Measurements from ENCODE around the gene HSCB.
"Not testable (repeated sequence)": the region's sequence is repeated elsewhere in the genome, so short reads cannot be mapped to it uniquely, and the experiment has no call there.

HSCB gene

DNA sequence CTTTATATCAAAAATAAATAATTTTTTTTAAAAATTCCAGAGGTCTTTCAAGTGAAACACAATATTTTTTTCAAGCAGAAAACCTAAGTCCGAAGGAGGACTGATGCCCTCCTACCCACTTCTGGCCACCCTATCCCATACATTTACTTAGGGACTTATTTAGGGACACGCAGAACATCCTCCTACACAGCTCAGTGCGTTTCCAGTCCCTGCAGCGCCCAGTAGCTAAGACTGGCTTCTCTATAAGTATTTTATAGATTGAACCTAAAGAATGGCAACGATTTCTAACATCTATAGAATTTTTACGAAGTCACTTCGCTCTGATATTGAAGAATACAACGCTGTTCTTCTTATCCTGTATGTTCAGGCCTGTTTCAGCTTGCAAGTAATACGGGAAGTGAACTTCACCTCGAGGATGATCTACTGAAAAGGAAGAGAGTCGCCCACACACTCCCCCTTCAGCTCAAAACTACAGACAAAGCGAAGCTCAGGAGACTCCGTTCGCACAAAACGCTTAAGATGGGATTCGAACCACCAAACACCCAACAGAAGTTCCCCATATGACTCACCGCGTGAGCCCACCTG, 547 bp upstream of the HSCB start:
- DNase-seq: no peak

DNA sequence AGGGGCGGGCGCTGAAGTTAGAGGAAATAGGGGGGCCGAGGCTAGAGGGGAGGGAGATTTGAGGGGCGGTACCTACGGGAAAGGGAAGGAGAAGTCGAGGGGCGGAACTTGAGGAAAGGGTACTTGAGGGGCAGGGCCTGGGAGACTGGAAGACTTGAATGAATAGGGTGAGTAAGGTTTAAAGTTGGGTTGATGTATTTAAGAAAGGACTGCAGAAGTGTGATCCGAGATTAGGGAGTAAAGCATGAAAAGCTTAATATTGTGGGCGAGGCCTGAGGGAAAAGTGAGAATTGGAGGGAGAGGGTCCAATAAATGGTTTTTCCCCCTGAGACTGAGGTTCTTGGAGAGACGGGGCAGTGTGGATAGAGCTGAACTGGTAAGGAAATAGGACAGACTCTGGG, 723 bp downstream of the HSCB start:
- DNase-seq: no peak

DNA sequence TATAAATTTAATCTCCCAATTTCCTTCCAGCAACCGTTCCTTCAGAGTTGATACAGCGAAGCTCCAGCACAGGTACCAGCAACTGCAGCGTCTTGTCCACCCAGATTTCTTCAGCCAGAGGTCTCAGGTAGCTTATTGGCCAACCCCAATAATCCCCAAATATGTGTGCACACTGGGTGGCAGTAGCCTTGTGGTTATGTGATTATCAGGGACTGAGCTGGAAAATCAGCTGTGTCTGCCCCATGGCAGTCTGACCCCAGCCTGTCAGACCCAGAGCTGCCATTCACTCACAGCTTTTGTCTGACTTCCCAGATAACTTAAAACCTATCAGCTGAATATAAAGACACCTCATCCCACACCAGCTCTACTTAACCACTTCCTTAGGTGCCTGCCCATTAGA, 2.0 kb downstream of the HSCB start:
- no peak for DNase-seq

DNA sequence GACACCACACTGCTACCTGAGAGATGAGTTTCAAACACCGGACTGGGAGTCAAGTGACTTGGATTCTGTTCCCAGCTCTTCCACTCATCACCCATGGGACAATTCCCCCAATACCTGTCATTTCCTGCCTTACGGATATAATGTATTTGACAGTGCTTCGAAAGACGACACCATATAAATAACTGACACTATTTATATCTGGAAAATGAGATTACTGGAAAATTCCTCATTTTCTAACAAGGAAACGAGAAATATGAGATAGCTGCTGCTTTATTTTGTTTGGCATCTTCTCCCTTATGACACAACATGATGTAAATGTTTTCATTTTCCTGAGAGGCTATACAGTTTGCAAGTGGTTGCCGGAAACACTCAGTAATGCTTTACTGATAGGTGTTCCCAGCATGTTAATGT, 8.6 kb downstream of the HSCB start:
- DNase-seq: no peak

DNA sequence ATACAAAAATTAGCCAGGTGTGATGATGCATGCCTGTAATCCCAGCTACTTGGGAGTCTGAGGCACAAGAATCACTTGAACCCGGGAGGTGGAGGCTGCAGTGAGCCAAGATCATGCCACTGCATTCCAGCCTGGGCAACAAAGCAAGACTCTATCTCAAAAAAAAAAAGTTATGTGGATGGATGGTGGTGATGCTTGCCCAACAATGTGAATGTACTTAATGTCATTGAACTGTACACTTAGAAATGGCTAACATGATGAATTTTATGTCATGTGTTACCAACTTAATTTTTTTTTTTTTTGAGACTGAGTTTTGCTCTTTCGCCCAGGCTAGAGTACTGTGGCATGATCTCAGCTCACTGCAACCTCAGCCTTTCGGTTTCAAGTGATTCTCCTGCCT, 12.7 kb downstream of the HSCB start:
- not testable (repeated sequence) for DNase-seq

DNA sequence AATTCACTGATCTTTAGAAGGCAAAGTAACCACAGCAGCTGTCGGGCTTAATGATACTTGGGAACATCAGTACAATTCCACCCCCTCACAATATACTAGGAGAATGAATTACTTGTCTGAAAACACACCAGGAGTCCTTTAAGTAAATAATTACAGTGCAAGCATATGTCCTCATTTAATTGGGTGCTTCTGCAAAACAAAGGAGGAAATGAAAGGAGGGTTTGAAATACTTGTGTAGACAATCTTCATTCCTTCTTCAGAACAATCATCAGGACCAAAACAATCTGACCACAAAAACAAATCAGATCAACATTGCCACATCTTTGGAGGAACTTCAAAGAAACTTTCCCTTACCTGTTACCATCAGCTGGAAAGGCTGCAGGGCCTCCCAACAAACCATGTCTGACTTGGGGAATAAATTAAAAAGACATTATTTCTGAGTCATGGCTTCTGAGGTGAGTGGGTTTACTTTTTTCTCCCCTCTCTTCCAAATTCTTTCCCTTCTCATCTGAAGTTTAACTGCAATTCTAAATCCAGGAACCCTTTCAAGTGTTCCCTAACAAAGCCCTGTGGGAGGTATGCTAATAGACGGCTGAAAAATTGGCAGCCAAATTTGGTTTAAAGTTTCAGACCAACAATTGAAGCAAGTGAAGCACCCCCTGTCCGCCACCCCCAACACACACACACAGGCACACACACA, 18.2 kb downstream of the HSCB start:
- DNase-seq: no peak

DNA sequence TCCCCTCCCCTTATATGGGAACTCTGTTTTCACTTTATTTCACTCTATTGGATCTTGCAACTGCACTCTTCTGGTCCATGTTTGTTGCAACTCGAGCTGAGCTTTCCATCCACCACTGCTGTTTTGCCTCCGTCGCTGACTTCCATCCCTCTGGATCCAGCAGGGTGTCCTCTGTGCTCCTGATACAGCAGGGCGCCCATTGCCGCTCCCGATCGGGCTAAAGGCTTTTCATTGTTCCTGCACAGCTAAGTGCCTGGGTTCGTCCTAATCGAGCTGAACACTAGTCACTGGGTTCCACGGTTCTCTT, 19.6 kb downstream of the HSCB start:
- DNase-seq: no peak

DNA sequence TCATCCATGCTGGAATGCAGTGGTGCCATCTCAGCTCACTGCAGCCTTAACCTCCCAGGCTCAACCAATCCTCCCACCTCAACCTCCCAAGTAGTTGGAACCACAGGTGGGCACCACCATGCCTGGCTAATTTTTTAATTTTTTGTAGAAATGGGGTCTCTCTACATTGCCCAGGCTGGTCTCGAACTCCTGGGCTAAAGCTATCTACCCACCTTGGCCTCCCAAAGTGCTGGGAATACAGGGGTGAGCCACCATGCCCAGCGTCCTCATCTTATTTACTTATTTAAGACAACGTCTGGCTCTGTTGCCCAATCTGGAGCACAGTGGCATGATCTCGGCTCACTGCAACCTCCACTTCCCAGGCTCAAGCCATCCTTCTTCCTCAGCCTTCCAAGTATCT, 20.2 kb downstream of the HSCB start:
- DNase-seq: not testable (repeated sequence)

DNA sequence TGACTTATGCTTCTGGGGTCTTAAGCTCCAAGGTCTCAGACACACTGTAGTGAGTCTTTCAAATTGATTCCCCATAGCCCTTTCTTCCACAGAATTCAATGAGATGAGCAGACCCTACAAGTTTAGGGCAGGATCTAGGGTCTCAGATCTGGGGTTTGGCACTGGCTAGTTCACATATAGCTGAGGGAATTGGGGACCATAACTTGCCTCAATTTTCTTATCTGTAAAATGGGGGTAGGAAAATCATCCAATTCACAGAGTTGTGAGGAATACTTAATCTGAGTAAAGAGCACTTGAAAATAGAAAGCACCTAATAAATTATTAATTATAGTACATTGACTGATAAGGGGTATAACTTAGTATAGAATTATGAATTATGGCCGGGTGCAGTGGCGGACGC, 24.8 kb downstream of the HSCB start:
- DNase-seq: no peak

DNA sequence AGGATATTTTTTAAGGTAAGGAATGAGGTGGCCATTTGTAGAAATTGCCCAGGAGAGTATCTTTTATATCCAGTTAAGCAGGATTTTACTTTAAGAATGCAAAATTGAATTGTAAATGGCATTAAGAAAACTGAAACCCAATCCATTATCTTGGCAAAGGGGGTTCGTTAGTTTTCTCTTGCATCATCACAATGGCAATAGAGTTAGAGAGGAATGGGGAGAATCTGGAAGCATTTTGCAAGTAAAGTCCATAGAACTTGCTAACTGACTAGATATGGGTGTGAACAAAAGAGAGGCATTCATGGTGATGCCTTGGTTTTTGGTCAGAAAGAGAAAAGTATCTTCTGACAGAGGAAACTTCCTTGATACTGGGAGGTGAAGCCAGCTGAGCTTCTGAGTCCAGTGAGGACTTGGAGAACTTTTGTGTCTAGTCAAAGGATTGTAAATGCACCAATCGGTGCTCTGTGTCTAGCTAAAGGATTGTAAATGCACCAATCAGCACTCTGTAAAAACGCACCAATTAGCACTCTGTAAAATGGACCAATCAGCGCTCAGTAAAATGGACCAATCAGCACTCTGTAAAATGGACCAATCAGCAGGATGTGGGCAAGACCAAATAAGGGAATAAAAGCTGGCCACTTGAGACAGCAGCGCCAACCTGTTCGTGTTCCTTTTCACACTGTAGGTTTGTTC, 27.0 kb downstream of the HSCB start:
- no peak for DNase-seq

DNA sequence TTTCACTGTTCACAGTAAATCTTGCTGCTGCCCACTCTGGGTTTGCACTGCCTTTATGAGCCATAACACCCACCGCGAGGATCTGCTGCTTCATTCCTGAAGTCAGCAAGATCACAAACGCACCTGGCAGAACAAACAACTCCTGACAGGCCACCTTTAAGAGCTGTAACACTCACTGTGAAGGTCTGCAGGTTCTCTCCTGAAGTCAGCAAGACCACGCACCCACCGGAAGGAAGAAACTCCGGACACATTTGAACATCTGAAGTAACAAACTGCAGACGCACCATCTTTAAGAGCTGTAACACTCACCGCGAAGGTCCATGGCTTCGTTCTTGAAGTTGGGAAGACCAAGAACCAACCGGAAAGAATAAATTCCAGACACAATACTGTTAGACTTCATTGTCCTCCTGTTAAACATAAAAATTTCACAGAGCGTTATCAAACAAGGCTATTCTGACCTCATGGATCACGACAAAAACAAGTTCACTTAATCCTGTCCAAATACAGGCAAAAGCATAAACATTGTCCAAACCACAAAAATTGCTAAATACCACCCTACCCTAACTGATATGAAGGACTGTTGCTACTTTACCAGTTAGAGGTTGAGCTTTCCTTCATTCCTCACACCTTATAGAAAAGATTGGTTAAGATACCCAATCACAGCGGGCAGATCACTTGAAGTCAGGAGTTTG, 27.7 kb downstream of the HSCB start:
- DNase-seq: no peak

DNA sequence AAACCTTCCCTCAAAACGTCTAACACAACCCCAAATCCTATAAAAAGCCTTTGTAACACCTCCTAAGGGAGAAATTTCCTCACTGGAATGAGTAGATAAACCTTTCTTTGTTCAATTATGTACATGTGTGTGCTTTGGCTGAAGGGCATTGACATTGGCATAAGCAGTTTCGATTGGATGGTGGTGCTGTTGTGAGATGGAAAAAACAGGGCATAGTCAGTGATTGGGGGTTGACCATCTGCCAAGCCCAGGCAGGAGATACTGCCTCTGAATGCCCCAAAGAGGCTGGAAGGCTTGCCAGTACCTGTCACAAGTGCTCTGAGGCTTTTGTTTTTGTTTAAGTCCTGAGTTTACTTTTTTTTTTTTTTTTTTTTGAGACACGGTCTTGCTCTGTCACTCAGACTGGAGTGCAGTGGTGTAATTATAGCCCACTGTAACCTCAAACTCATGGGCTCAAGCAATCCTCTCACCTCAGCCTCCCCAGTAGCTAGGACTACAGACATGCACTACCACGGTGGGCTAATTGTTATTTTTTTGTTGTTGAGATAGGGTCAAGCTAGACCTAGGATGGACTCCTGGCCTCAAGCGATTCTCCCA, 29.5 kb downstream of the HSCB start:
- DNase-seq: no peak

DNA sequence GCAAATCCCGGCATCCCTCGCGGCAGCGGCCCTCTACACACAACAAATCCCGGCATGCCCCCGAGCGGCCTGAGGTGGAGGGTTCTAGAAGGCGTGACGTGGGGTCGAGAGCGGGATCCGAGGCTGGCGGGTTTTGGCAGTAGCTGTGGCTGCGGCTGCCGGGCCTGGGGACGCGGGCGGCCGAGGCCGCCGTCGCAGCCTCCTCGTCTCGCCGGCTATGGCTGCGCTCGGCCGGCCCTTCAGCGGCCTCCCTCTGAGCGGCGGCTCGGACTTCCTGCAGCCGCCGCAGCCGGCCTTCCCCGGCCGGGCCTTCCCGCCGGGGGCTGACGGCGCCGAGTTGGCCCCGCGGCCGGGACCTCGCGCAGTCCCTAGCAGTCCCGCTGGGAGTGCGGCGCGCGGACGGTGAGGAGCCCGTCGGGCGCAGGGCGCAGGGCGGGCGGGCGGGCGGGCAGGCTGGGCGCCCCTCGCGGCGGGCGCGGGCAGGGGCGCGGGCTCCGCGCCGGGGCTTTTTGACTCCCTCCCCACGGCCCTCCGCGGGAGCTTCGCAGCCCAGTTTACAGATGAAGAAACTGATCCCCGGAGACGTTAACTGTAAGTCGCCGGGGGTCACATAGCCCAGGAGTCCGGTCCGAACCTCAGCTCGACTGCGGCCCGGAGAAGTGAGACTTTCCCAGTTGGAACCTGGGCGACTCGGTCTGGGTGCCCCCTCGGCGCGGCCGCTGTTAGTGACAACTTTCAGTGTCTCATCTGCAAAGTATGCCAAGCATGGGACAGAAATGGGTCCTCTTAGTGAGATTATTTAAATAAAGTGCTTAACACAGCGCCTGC, 31.0 kb downstream of the HSCB start, which contains the start of gene CCDC117:
TSS of gene CCDC117 (plus strand) at position 63 of the 828 bp plus-strand sequence. CDS start at position 218, 155 bp downstream.
- DNase-seq: peak; percentile 91

DNA sequence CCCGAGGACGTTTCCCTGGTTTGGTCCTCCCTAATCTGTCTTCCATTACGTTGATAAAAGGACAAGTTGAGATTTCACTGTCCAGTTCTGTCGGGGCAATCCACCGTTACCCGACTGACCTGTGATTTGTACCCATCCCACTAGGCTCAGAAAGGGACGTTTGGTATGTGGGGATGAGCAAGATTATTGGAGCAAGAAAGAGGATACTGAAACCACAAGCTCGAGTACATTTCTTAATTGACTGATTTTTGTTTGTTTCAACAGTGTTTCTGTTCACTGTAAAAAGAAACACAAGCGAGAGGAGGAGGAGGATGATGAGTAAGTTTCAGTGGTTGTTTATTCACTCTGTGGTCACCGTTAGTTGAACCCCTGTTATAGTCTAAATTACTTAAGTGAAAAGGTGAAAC, 31.6 kb downstream of the HSCB start:
- DNase-seq: no peak

DNA sequence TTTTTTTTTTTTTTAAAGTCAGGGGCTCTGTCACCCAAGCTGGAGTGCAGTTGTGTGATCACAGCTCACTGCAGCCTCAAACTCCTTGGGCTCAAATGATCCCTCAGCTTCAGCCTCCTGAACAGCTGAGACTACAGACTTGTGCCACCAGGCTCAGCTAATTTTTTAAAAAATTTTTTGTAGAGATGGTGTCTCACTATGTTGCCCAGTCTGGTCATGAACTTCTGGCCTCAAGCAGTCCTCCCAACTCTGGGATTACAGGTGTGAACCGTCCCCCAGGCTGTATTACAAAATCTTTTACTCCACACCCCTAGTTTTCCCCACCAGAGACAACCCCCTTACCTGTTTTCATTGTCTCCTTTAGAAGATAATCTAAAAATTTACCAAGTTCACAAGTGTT, 32.5 kb downstream of the HSCB start:
- DNase-seq: no peak

DNA sequence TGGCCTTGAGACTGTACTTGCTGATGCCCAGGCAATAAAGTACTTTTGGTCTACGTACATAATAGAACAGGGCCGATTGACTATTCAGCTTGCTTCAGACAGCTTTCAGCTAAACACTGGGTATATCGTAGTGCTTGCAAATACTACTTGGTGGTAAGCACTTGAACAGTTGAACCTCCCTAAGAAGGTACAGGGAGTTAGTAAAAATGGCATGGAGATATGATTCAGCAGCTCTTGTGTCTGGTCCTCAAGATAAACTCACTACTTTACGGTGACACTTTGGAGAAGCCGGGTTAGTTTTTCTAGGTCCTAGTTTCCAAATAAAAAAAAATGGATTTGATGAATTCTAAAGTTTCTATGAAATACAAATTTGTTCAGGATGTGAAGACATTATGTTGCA, 38.0 kb downstream of the HSCB start:
- DNase-seq: no peak

DNA sequence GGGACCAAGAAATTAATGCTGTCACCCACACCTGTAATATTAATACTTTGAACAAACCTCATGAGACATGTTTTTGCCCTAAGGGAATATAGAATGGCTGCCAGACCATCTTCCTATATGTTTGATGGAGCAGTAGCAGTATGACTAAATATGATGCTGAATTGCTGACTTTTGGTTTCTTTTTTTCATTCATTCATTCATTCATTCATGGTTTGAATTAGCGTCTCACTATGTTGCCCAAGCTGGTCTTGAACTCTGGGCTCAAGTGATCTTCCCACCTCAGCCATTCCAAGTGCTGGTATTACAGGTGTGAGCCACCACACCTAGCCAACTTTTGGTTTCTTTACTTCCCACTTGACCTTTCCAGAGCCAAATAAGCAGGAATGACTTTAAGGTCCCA, 38.5 kb downstream of the HSCB start:
- no peak for DNase-seq

DNA sequence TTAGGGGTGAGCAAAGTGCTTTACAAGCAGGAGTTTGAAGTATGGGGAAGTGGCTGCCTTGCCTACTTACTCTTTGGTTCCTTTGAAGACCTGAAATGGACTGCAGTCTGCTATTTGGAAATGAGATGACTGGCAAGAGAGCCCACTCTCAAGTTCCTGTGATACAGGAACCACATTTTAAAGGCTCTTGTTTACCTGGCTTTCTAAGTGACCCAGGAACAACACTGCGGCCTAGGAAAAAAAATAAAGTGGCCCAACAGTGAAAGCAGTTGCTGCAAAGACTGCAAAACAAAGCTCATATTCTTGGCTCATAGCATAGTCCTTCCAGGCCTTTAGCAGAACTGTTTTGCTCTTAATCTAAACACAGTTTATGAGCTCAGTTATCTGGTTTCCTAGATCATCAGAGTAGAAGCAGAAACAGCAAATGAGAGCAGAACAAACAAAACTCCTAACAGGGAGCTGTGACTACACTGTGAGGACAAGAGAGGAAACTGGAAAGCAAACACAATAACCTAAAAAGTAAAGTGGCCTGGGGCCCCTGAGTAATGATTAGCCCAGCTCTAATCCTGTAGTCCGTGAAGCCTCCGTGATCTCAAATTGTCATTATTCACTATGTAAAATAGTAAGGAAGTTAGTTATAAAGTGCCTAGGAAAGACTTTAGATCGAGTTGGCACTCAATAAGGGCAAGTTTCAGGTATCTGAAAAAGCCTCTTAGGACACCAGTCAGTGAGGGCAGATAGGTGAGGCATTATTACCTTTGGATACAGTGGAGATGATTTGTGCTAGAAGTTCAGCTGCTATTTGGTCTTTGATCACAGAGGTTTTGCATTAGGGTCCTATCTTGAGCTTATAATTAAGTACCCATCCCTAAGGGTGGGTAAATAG, 42.2 kb downstream of the HSCB start:
- no peak for DNase-seq

DNA sequence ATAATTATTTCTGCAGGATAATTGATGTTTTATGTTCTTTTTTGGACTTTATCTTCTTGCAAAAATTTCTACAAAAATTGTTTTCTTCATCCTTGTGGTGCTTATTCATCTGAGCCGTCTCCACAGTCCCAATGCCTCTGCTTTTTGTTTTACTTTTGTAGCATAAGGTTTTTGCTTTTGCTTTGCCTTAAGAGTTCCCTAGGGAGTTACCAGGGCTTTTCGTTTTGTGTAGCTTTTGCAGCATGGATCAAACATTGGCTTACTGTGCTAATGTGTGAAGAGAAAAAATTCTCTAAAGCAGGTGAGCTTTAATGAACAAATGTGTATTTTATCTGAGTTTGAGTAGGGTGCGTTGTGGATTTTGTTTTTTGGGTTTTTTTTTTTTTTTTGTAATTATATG, 46.8 kb downstream of the HSCB start:
- no peak for DNase-seq

DNA sequence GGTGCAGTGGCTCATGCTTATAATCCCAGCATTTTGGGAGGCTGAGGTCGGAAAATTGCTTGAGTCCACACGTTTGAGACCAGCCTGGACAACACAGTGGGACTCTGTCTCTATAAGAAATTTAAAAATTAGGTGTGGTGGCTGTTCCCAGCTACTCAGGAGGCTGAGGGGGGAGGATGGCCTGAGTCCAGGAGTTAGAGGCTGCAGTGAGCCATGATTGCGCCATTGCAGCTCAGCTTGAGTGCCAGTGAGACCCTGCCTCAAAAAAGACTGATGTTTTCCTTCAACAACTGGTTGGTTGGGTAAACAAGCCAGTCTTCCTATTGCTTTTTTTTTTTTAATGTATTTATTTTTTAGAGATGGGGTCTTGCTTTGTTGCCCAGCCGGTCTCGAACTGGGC, 49.3 kb downstream of the HSCB start:
- DNase-seq: no peak

DNA sequence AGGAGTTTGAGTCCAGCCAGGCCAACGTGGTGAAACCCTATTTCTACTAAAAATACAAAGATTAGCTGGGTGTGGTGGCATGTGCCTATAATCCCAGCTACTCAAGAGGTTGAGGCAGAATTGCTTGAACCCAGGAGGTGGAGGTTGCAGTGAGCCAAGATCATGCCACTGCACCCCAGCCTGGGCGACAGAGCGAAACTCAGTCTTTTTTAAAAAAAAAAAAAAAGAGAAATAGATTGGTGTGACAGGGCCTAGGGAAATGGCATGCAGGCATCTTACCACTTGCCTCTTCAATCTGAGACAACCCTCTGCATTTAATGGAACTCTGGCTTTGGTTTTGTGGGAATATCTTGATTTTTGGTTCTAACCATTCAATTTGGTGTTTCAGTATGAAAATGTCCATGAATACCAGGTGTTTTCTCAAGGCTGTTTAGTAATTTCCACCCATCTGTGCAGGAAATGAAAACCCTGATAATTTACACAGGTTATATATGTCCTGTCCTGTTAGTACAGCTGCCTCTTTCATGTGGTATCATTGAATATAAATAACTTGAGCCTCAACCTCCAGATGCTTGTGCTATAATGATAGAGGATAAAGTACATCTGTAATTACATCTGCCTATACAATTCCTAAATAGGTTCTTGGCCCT, 50.1 kb downstream of the HSCB start:
- no peak for DNase-seq

All from activated CD4-positive, alpha-beta T cell treated with anti-CD3 and anti-CD28 coated beads for 4 hours (primary cell).